Liver (tissue), 3 donors: ENCODE measurements around the gene PLCD1.

Source experiments
- FOXA1 ChIP-seq: IDR thresholded peaks from 2 replicates; pipeline ENCODE4 v1.6.1; 2016; ENCODE audit warnings: antibody characterized with exemption
- GABPA ChIP-seq, 2 donors: IDR thresholded peaks in 1 of 2; conservative IDR thresholded peaks in 1 of 2; 2 replicates each; pipeline ENCODE4 v1.6.1; 2016; ENCODE audit warnings: antibody characterized with exemption in 2 of 2, mild to moderate bottlenecking in 1 of 2, moderate library complexity in 1 of 2
- JUND ChIP-seq, 2 donors: IDR thresholded peaks; 2 replicates each; pipeline ENCODE4 v1.6.1; 2016; ENCODE audit warnings: antibody characterized with exemption in 2 of 2
- RAD21 ChIP-seq, 2 donors: IDR thresholded peaks; 2 replicates each; pipeline ENCODE4 v1.6.1; 2016; ENCODE audit warnings: antibody characterized with exemption in 2 of 2, mild to moderate bottlenecking in 2 of 2
- REST ChIP-seq: IDR thresholded peaks from 2 replicates; pipeline ENCODE4 v1.6.1; 2016; ENCODE audit warnings: antibody characterized with exemption, mild to moderate bottlenecking
- TAF1 ChIP-seq: conservative IDR thresholded peaks from 2 replicates; pipeline ENCODE4 v1.6.1; 2016; ENCODE audit warnings: antibody characterized with exemption, mild to moderate bottlenecking
- YY1 ChIP-seq: IDR thresholded peaks from 2 replicates; pipeline ENCODE4 v1.6.1; 2016; ENCODE audit warnings: antibody characterized with exemption, mild to moderate bottlenecking
- TF ChIP-seq, protein P1 (sequence below): fragments of 150-350 bp; IDR thresholded peaks from 2 replicates; pipeline ENCODE4 v1.5.1; 2017; ENCODE audit warnings: improper control_type of control experiment, low read depth, low read length; ENCODE audit not compliant: missing input control
- TF ChIP-seq, protein P2 (sequence below): IDR thresholded peaks from 2 replicates; pipeline ENCODE4 v1.6.1; 2016; ENCODE audit warnings: antibody characterized with exemption
- donor health status: healthy.
- donor health status: healthy.

GRCh38 chr3:38008971-38009580 lies 20.4 kb downstream of the PLCD1 start:
- TF ChIP-seq, protein P1, sequence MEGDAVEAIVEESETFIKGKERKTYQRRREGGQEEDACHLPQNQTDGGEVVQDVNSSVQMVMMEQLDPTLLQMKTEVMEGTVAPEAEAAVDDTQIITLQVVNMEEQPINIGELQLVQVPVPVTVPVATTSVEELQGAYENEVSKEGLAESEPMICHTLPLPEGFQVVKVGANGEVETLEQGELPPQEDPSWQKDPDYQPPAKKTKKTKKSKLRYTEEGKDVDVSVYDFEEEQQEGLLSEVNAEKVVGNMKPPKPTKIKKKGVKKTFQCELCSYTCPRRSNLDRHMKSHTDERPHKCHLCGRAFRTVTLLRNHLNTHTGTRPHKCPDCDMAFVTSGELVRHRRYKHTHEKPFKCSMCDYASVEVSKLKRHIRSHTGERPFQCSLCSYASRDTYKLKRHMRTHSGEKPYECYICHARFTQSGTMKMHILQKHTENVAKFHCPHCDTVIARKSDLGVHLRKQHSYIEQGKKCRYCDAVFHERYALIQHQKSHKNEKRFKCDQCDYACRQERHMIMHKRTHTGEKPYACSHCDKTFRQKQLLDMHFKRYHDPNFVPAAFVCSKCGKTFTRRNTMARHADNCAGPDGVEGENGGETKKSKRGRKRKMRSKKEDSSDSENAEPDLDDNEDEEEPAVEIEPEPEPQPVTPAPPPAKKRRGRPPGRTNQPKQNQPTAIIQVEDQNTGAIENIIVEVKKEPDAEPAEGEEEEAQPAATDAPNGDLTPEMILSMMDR: no peak
- TF ChIP-seq GABPA (IDR thresholded peaks at IDR 0.05 in 1 of 2, conservative IDR thresholded peaks at IDR 0.05 in 1 of 2): no peak
- no peak for TF ChIP-seq RAD21 (IDR thresholded peaks at IDR 0.05)
- TF ChIP-seq JUND (IDR thresholded peaks at IDR 0.05): no peak
- TF ChIP-seq REST: no peak
- TF ChIP-seq, protein P2, sequence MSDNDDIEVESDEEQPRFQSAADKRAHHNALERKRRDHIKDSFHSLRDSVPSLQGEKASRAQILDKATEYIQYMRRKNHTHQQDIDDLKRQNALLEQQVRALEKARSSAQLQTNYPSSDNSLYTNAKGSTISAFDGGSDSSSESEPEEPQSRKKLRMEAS: no peak
- TF ChIP-seq TAF1: no peak
- TF ChIP-seq YY1: no peak
- TF ChIP-seq FOXA1: no peak
